Activated CD4-positive, alpha-beta T cell treated with anti-CD3 and anti-CD28 coated beads for 36 hours (primary cell): Measurements from ENCODE around the gene MAN1A1. TPM values are rescaled to one million over a fixed set of nuclear protein-coding genes. Genes with fewer than 3 reads are reported as not detected.

Source experiments
- ATAC-seq: fragments of 200-7000 bp; cut with Tn5 transposase; one replicate; pipeline ENCODE4 v1.10.0; 2021; ENCODE audit warnings: mild to moderate bottlenecking, moderate library complexity
- CTCF ChIA-PET: fragments of 350-600 bp; sonication (Branson Sonifier 250); formaldehyde crosslinking; loops from one replicate; lab custom pipeline; 2021; ENCODE audit warnings: antibody characterized with exemption; lab: Charles Lee
- POLR2A ChIA-PET: fragments of 350-600 bp; sonication (Branson Sonifier 250); formaldehyde crosslinking; loops from one replicate; lab custom pipeline; 2021; ENCODE audit warnings: antibody characterized with exemption, inconsistent platforms; lab: Charles Lee
- DNase-seq: peaks from one replicate; pipeline ENCODE4 v3.0.0-alpha.2; 2020
- H3K27ac Mint-ChIP-seq: one replicate; pipeline ENCODE4 v1.8.0; 2021; ENCODE audit warnings: mixed read lengths
- H3K27me3 Mint-ChIP-seq: one replicate; pipeline ENCODE4 v1.8.0; 2021; ENCODE audit warnings: mixed read lengths
- H3K36me3 Mint-ChIP-seq: one replicate; pipeline ENCODE4 v1.8.0; 2021; ENCODE audit warnings: low read depth, mixed read lengths
- H3K4me1 Mint-ChIP-seq: one replicate; pipeline ENCODE4 v1.8.0; 2021; ENCODE audit warnings: mixed read lengths
- H3K4me3 Mint-ChIP-seq: one replicate; pipeline ENCODE4 v1.8.0; 2021; ENCODE audit warnings: mild to moderate bottlenecking, moderate library complexity, mixed read lengths
- H3K9me3 Mint-ChIP-seq: one replicate; pipeline ENCODE4 v1.8.0; 2021; ENCODE audit warnings: low read depth, mixed read lengths
- intact Hi-C, 2 experiments: fragments of 100-400 bp; cut with DNase I in 1 of 2; cut with micrococcal nuclease in 1 of 2; formaldehyde crosslinking; loops; one replicate each; pipeline versions ENCODE4 v1.14.2 to v1.15.1; 2022 to 2024; cut with DNase I, micrococcal nuclease
- total RNA-seq, 2 experiments: library from RNA; stranded (reverse); gene quantifications; one replicate each; pipeline ENCODE4 v1.2.3, GENCODE V29; 2021

The MAN1A1 gene
- total RNA-seq, 2 experiments from 2014 or later: 15.3 to 18.4 TPM

DNA sequence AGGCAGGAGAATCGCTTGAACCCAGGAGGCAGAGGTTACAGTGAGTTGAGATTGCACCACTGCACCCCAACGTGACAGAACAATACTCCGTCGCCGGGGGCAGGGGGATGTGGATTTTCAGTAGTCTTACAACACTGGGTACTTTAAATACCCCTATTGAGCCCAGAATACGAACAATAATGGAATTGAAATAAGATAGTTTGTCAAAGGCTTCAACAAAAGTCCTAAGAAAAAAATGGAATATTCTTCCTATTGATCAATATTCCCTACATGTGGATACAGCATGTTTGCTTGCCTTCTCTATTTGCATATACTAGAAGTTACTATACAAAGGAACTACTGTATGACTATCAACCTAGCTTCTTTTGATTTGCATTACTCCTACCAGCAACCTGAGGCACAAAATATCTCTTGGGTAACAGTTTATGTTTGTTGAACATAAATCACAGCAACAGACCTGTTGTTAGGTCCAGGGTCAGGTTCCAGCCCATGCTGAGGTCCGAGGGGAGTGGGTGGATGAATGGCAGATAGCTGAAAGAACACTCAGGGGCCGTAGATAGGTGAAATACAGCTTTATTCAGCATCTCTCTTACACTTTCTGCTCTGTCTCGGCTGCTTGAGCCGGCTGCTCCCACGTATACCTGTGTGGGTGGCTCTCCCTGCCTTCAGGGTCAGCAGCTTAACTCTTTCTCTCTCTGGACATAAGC lies 23.8 kb downstream of the MAN1A1 start:
- no peaks in the 10 kb centered on the region for H3K9me3 Mint-ChIP-seq
- DNase-seq (no peak), ATAC-seq (no peak)
- H3K27me3 Mint-ChIP-seq: no peaks in the 10 kb centered on the region
- peaks cover 21% of the 10 kb centered on the region for H3K4me1 Mint-ChIP-seq
- intact Hi-C loops: no loop called here
- no peak overlapping the region for H3K4me3 Mint-ChIP-seq
- peaks cover 8% of the 10 kb centered on the region for H3K36me3 Mint-ChIP-seq
- ChIA-PET POLR2A (interaction anchor here (1.2 kb wide), 1 partner anchor 11 kb away, joined by 3 read pairs; no protein-coding TSS in a partner anchor), CTCF (no interaction called here)
- H3K27ac Mint-ChIP-seq: no peak overlapping the region

GRCh38 chr6:119324718-119325117 lies 24.8 kb downstream of the MAN1A1 start:
- Mint-ChIP-seq H3K4me1 (peaks cover 21% of the 10 kb centered on the region), H3K27me3 (no peaks in the 10 kb centered on the region), H3K4me3 (no peak overlapping the region), H3K27ac (no peak overlapping the region), H3K9me3 (no peaks in the 10 kb centered on the region), H3K36me3 (peaks cover 8% of the 10 kb centered on the region)
- CTCF ChIA-PET: no interaction called here
- ATAC-seq (no peak), DNase-seq (no peak)
- intact Hi-C loops: no loop called here
- POLR2A ChIA-PET: no interaction called here

GRCh38 chr6:119323931-119324330 lies 25.6 kb downstream of the MAN1A1 start:
- no peaks in the 10 kb centered on the region for H3K27me3 Mint-ChIP-seq
- peaks cover 21% of the 10 kb centered on the region for H3K4me1 Mint-ChIP-seq
- DNase-seq (no peak), ATAC-seq (no peak)
- POLR2A ChIA-PET: no interaction called here
- peaks cover 8% of the 10 kb centered on the region for H3K36me3 Mint-ChIP-seq
- H3K27ac Mint-ChIP-seq: no peak overlapping the region
- H3K4me3 Mint-ChIP-seq: no peak overlapping the region
- CTCF ChIA-PET: interaction anchor here (0.6 to 1.4 kb wide), 3 partner anchors 10 to 1911 kb away, joined by 3 read pairs; no protein-coding TSS in a partner anchor
- H3K9me3 Mint-ChIP-seq: no peaks in the 10 kb centered on the region
- intact Hi-C loops: no loop called here

DNA sequence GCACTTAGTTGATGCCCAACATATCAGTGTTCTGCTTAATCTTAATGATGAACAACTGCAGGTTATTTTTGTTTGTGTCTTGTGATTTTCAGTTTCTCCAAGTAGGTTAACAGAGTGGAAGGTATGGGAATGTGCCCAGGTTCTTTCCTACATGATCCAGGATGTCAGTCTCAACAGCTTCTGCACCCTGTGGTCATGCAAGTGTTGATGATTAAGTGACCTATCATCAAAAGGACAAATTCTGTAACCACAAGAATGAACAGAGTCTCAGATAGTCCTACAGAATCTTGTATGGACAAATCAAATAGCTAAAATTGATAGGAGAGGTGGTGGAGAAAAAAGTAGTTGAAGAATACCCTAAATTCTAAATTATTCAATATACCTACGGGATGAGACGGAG lies 26.1 kb downstream of the MAN1A1 start:
- ChIA-PET CTCF (interaction anchor here (0.6 to 1.4 kb wide), 4 partner anchors 9 to 1911 kb away, joined by 3 read pairs; no protein-coding TSS in a partner anchor), POLR2A (no interaction called here)
- H3K4me3 Mint-ChIP-seq: no peak overlapping the region
- no peaks in the 10 kb centered on the region for H3K9me3 Mint-ChIP-seq
- ATAC-seq (no peak), DNase-seq (no peak)
- intact Hi-C loops: no loop called here
- no peak overlapping the region for H3K27ac Mint-ChIP-seq
- peaks cover 21% of the 10 kb centered on the region for H3K4me1 Mint-ChIP-seq
- H3K36me3 Mint-ChIP-seq: peaks cover 8% of the 10 kb centered on the region
- no peaks in the 10 kb centered on the region for H3K27me3 Mint-ChIP-seq

DNA sequence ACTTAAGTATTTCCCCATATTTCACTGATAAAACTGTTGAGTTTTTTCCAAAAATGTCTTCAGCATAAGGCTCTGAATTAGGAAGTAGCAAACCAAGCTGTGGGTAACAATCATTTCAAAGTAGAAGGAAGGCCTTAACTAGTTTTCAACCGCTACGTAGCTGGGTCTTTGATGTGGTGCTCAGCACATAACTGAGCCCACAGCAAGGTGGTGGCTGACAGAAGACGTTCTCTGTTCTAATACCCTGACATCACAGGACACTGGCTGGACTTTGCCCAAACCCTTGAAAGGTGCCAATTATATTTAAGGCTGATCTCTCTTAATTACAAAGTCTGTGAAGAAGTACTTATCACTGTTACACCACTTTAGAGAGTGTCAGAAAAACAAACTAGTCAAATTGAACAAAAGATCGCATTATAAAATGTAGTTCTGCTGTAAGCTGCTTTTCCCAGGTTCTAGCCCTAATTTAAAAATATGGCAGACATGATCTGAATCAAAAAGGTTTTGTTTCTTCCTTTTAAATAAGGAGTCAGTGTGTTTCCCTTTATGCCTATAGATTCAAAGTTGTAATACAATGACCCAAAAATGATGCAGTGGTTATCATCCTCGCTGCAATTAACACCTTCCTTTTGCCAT lies 26.7 kb downstream of the MAN1A1 start:
- no peaks in the 10 kb centered on the region for H3K27me3 Mint-ChIP-seq
- H3K9me3 Mint-ChIP-seq: no peaks in the 10 kb centered on the region
- intact Hi-C loops: no loop called here

GRCh38 chr6:119322034-119322433 lies 27.5 kb downstream of the MAN1A1 start:
- peak; percentile 12 for ATAC-seq
- ChIA-PET POLR2A (no interaction called here), CTCF (interaction anchor here (1.2 to 1.8 kb wide), 2 partner anchors 11 to 193 kb away, joined by 5 read pairs; no protein-coding TSS in a partner anchor)
- no peaks in the 10 kb centered on the region for H3K27me3 Mint-ChIP-seq
- H3K4me3 Mint-ChIP-seq: no peak overlapping the region
- H3K9me3 Mint-ChIP-seq: no peaks in the 10 kb centered on the region
- peaks cover 8% of the 10 kb centered on the region for H3K36me3 Mint-ChIP-seq
- H3K4me1 Mint-ChIP-seq: peaks cover 21% of the 10 kb centered on the region
- no peak overlapping the region for H3K27ac Mint-ChIP-seq
- DNase-seq: no peak
- intact Hi-C loops: no loop called here

More for the DNA sequence above, 26.7 kb downstream of the MAN1A1 start:
- Mint-ChIP-seq H3K36me3 (peaks cover 8% of the 10 kb centered on the region), H3K27ac (no peak overlapping the region), H3K4me1 (peaks cover 21% of the 10 kb centered on the region), H3K4me3 (no peak overlapping the region)
- POLR2A ChIA-PET: no interaction called here
- DNase-seq: peak; percentile 52
- CTCF ChIA-PET: interaction anchor here (0.9 to 1.8 kb wide), 4 partner anchors 9 to 194 kb away, joined by 3 to 5 read pairs (median 4); no protein-coding TSS in a partner anchor
- ATAC-seq: peak; percentile 77

DNA sequence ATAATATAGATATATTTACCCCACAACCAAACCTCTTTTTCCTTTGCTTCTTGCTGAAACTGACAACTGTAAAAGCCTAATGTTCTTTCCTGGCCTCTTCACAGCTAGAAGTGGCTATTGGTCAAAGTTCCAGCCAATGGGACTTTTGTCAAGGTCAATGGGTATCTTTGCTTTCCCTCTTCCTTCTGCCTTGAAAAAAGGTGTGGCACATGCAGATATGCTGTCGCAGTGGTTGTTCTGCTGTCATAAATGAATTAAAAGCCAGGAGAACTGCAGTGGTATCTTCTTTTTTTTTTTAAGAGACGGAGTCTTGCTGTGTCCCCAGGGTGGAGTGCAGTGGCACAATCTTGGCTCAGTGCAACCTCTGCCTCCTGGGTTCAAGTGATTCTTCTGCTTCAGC lies 29.9 kb downstream of the MAN1A1 start:
- H3K36me3 Mint-ChIP-seq: no peaks in the 10 kb centered on the region
- ChIA-PET POLR2A (no interaction called here), CTCF (interaction anchor here (1.4 to 2.0 kb wide), 3 partner anchors 15 to 27 kb away, joined by 4 to 6 read pairs (median 5); no protein-coding TSS in a partner anchor)
- no peak overlapping the region for H3K27ac Mint-ChIP-seq
- DNase-seq (no peak), ATAC-seq (no peak)
- intact Hi-C loops: no loop called here
- peaks cover 35% of the 10 kb centered on the region for H3K4me1 Mint-ChIP-seq
- H3K4me3 Mint-ChIP-seq: no peak overlapping the region
- H3K27me3 Mint-ChIP-seq: no peaks in the 10 kb centered on the region
- no peaks in the 10 kb centered on the region for H3K9me3 Mint-ChIP-seq

GRCh38 chr6:119318730-119319129 lies 30.8 kb downstream of the MAN1A1 start:
- intact Hi-C loops: no loop called here
- H3K4me3 Mint-ChIP-seq: no peak overlapping the region
- POLR2A ChIA-PET: no interaction called here

DNA sequence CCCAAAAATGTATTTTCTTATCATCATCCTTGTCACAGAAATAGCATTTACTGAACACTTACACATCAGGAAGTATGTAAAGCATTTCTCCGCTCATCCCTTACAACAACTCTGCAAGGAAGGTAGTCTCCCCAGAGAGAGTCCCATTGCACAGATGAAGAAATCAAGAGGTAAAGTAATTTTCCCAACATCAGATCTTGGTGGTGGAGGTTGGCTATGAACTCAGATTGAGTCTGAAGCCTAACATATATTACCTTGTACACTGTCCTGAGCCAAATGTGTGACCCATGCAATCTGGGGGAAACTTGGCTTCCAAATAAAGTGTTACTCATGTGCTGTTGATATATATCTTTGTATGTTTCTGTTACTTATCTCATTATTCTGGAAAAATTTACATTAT lies 31.4 kb downstream of the MAN1A1 start:
- Mint-ChIP-seq H3K4me3 (no peak overlapping the region), H3K27ac (no peak overlapping the region), H3K36me3 (no peaks in the 10 kb centered on the region), H3K4me1 (peaks cover 42% of the 10 kb centered on the region), H3K9me3 (no peaks in the 10 kb centered on the region), H3K27me3 (no peaks in the 10 kb centered on the region)
- DNase-seq: no peak
- ChIA-PET CTCF (interaction anchor here (1.4 kb wide), 1 partner anchor 29 kb away, joined by 4 read pairs; no protein-coding TSS in a partner anchor), POLR2A (no interaction called here)
- no peak for ATAC-seq
- intact Hi-C loops: no loop called here

More at GRCh38 chr6:119318730-119319129, 30.8 kb downstream of the MAN1A1 start:
- Mint-ChIP-seq H3K4me1 (peaks cover 42% of the 10 kb centered on the region), H3K36me3 (no peaks in the 10 kb centered on the region), H3K27me3 (no peaks in the 10 kb centered on the region), H3K9me3 (no peaks in the 10 kb centered on the region), H3K27ac (no peak overlapping the region)
- ATAC-seq: no peak
- DNase-seq: no peak
- CTCF ChIA-PET: interaction anchor here (1.4 to 2.0 kb wide), 3 partner anchors 16 to 28 kb away, joined by 4 to 6 read pairs (median 5); no protein-coding TSS in a partner anchor

DNA sequence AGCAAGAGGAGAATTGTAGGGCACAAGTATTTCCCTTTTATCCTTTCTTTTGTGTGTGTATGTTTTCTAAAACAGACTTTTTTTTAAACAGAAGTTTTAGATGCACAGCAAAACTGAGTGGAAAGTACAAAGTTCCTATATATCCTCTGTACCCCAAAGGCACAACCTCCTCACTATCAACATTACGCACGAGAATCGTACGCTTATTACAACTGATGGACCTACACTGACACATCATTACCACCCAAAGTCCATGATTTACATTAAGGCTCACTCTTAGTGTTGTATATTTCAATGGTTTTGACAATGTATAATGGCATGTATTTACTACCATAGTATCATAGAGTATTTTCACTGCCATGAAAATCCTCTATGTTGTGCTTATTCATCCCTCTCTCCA lies 32.6 kb downstream of the MAN1A1 start:
- Mint-ChIP-seq H3K4me1 (peaks cover 42% of the 10 kb centered on the region), H3K27me3 (no peaks in the 10 kb centered on the region), H3K36me3 (no peaks in the 10 kb centered on the region), H3K27ac (no peak overlapping the region), H3K9me3 (no peaks in the 10 kb centered on the region), H3K4me3 (no peak overlapping the region)
- intact Hi-C loops: no loop called here
- DNase-seq: no peak
- ATAC-seq: no peak
- ChIA-PET CTCF (interaction anchor here (0.6 to 1.5 kb wide), 3 partner anchors 17 to 114 kb away, joined by 3 to 5 read pairs (median 4); no protein-coding TSS in a partner anchor), POLR2A (no interaction called here)

- ChIA-PET POLR2A (interaction anchor here (0.7 to 2.2 kb wide), 4 partner anchors 26 to 606 kb away, joined by 4 to 11 read pairs (median 7); no protein-coding TSS in a partner anchor), CTCF (interaction anchor here (0.7 to 2.2 kb wide), 6 partner anchors 8 to 185 kb away, joined by 3 to 10 read pairs (median 4); no protein-coding TSS in a partner anchor)
- ATAC-seq: peak; percentile 17
- peak overlapping the region; percentile 91 for H3K27ac Mint-ChIP-seq
- H3K4me1 Mint-ChIP-seq: peaks cover 54% of the 10 kb centered on the region
- H3K36me3 Mint-ChIP-seq: no peaks in the 10 kb centered on the region
- H3K27me3 Mint-ChIP-seq: no peaks in the 10 kb centered on the region
- intact Hi-C loops: loop anchor here (1.0 to 5.0 kb wide), 3 partner anchors 34 to 168 kb away; partner anchors contain the start of gene MAN1A1 (in 2 of the 2)
- DNase-seq: no peak
- peak overlapping the region; percentile 40 for H3K4me3 Mint-ChIP-seq
- H3K9me3 Mint-ChIP-seq: no peaks in the 10 kb centered on the region
These were observed 34.7 kb downstream of the MAN1A1 start for GRCh38 chr6:119314885-119315272.
